ENCODE measurements around the gene MAP3K7CL. TPM values are rescaled to one million over a fixed set of nuclear protein-coding genes. Genes with fewer than 3 reads are reported as not detected.

Gene MAP3K7CL
- total and polyA plus RNA-seq, 2 experiments from 2014 or later: 0.12 TPM; not detected in 1

- Histone ChIP-seq H3K9me3 (ENCODE audit: low read depth) (no peaks in the 10 kb centered on the region), H3K27ac (no peak overlapping the region)
Observed at GRCh38 chr21:29190923-29191331, 60.5 kb downstream of the MAP3K7CL start.

GRCh38 chr21:29193072-29193471 is 62.6 kb downstream of the MAP3K7CL start:
- Histone ChIP-seq H3K27me3 (no peaks in the 10 kb centered on the region), H3K4me1 (ENCODE audit: low read depth) (no peaks in the 10 kb centered on the region), H3K4me3 (no peak overlapping the region), H3K36me3 (no peaks in the 10 kb centered on the region), H3K27ac (no peak overlapping the region), H3K9me3 (ENCODE audit: low read depth) (no peaks in the 10 kb centered on the region)
- no peak for TF ChIP-seq CTCF (IDR thresholded peaks at IDR 0.05; ENCODE audit: low read depth, low read length)
- DNase-seq (ENCODE audit: low read depth in 1 of 2, low spot score in 1 of 2): no peak

More at GRCh38 chr21:29190923-29191331, 60.5 kb downstream of the MAP3K7CL start:
- Histone ChIP-seq H3K4me3 (no peak overlapping the region), H3K27me3 (no peaks in the 10 kb centered on the region), H3K4me1 (ENCODE audit: low read depth) (no peaks in the 10 kb centered on the region), H3K36me3 (no peaks in the 10 kb centered on the region)
- no peak for TF ChIP-seq CTCF (IDR thresholded peaks at IDR 0.05; ENCODE audit: low read depth, low read length)
- peak in 1 of 2 donors; percentile 73 for DNase-seq (ENCODE audit: low read depth in 1 of 2, low spot score in 1 of 2)

GRCh38 chr21:29193901-29194300 is 63.5 kb downstream of the MAP3K7CL start:
- no peak for DNase-seq (ENCODE audit: low read depth in 1 of 2, low spot score in 1 of 2)
- Histone ChIP-seq H3K27ac (no peak overlapping the region), H3K36me3 (no peaks in the 10 kb centered on the region), H3K4me3 (no peak overlapping the region), H3K27me3 (no peaks in the 10 kb centered on the region), H3K4me1 (ENCODE audit: low read depth) (no peaks in the 10 kb centered on the region), H3K9me3 (ENCODE audit: low read depth) (no peaks in the 10 kb centered on the region)
- no peak for TF ChIP-seq CTCF (IDR thresholded peaks at IDR 0.05; ENCODE audit: low read depth, low read length)

DNA sequence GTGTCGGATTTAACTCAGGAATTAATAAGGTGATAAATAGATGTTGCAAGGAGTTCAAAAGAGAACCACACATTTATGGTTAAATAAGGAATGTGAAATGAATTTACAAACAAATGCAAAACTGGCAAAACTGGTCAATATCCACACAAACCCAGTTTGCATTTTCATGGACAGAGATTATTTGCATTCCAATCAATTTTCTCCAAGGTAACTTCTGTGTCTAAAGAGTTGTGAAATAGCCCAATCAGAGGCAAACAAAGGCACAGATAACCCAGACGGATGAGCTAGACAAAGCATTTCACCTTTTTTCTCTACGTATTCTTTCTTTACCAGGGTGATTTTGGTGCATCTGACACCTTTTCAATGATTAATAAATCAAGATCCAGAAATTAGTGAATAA is 63.9 kb downstream of the MAP3K7CL start:
- no peaks in the 10 kb centered on the region for H3K27me3 ChIP-seq
- no peak for DNase-seq (ENCODE audit: low read depth in 1 of 2, low spot score in 1 of 2)
- H3K27ac ChIP-seq: no peak overlapping the region
- no peaks in the 10 kb centered on the region for H3K9me3 ChIP-seq (ENCODE audit: low read depth)
- no peak overlapping the region for H3K4me3 ChIP-seq
- no peak for TF ChIP-seq CTCF (IDR thresholded peaks at IDR 0.05; ENCODE audit: low read depth, low read length)
- no peaks in the 10 kb centered on the region for H3K36me3 ChIP-seq
- no peaks in the 10 kb centered on the region for H3K4me1 ChIP-seq (ENCODE audit: low read depth)

DNA sequence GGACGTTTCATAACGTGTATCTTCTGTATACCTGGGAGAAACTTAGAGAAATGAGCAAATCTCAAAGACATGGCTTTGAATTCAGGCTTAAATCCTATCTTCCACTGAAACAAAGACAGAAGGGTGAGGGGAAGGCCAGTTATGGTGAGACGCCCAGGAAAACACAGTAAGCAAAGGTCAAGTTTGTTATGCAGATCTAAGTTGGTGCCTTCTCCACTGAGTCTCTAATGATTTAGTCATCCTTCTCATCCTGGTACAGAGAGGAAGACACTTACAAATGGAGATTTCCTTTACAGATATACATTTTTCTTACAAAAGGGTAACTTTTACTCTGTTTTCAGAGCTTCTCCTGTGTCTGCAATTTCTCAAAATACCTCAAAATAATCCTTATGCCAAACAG is 64.4 kb downstream of the MAP3K7CL start:
- Histone ChIP-seq H3K27me3 (no peaks in the 10 kb centered on the region), H3K4me1 (ENCODE audit: low read depth) (no peaks in the 10 kb centered on the region), H3K4me3 (no peak overlapping the region), H3K9me3 (ENCODE audit: low read depth) (no peaks in the 10 kb centered on the region), H3K27ac (no peak overlapping the region), H3K36me3 (no peaks in the 10 kb centered on the region)
- DNase-seq (ENCODE audit: low read depth in 1 of 2, low spot score in 1 of 2): peak in 1 of 2 donors; percentile 26
- TF ChIP-seq CTCF (IDR thresholded peaks at IDR 0.05; ENCODE audit: low read depth, low read length): no peak
